GM19025 (cell line): ENCODE results near the gene CDYL.

Experiments used
- ATAC-seq: cut with Tn5 transposase; IDR thresholded peaks from one replicate; pipeline ENCODE4 v1.9.1; 2021; ENCODE audit warnings: mild to moderate bottlenecking, low read depth, moderate library complexity; ENCODE audit not compliant: unreplicated experiment

CDYL gene

DNA sequence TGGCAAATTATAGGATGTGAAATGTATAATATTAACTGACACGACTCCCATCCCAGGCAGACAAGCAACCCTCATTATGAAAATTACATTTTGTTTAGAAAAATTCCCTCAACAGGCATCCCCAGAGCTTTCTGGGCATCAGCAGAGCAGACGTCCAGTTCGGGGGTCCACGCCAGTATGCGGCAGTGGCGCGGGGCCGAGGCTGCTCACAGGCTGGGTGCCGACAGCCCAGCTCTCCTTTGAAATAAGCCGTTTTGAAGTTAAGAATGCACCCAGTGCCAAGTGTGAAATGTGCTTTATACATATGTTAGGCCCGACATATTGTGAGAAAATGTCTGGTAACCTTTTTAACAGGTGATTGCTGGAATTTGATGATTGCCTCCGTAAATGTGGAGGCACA is 177.2 kb downstream of the CDYL start:
- ATAC-seq = no peak

DNA sequence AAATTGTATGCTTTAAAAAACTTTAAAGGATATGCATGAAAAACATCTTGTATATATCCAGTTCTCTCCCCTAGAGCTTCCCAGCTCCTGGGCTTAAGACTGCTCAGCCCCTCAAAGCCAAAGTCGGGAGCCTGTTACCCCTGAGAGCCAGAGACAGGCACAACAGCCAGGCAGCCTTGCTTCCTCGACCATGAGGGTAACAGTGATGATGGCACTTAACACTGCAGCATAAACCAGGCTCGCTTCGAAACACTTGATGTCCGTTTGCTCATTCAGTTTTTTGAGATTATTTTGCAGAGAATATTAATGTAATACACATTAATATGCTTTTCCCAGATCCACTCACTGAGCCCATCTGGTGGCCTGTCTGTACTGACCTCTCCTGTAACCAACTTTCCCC is 180.4 kb downstream of the CDYL start:
- ATAC-seq = no peak

DNA sequence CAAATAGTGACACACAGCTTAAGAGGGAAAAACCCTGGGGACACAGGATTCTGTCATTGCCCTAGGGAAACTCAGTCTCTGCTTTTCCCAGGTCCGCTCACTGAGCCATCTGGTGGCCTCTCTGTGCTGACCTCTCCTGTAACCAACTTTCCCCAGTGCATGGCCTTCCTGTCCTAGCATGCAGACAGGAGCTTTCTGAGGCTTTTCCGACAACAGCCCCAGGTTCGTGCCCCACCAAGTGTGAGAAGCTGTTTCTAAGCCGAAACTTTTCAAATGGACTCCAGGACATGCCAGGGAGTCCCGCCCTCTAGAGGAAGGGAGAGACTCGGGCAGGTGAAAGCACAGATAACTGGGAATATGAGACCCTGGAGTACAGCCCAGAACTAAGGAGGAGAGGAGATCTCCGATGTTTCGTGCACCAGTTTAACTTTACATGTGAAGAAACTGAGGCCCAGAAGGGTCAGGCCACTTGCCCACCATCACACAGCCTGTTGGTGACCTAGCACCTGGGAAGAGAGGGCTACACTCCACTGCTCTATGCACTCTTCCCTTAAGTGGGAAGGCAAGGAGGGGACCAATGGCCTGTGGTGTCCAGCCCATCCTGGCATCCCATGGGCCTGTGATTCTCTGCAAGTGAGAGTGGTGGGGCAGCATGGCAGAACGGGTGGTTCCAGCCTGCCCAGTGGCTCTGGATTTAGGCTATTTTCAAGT is 181.5 kb downstream of the CDYL start:
- no peak for ATAC-seq

DNA sequence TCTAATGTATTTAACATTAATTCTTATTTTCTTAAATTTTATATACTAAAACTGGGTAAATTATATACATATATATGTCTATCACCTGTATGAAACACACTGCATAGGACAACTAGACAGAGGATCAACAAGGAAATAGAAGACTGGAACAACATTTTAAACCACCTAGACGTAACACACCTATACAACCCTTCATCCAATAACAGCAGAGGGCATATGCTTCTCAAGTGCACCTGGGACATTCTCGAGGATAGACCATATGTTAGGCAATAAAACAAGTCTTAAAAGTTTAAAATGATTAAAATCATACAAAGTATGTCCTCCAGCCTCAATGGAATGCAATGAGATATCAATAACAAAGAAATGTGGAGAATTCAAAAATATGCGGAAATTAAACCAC is 182.4 kb downstream of the CDYL start:
- no peak for ATAC-seq

DNA sequence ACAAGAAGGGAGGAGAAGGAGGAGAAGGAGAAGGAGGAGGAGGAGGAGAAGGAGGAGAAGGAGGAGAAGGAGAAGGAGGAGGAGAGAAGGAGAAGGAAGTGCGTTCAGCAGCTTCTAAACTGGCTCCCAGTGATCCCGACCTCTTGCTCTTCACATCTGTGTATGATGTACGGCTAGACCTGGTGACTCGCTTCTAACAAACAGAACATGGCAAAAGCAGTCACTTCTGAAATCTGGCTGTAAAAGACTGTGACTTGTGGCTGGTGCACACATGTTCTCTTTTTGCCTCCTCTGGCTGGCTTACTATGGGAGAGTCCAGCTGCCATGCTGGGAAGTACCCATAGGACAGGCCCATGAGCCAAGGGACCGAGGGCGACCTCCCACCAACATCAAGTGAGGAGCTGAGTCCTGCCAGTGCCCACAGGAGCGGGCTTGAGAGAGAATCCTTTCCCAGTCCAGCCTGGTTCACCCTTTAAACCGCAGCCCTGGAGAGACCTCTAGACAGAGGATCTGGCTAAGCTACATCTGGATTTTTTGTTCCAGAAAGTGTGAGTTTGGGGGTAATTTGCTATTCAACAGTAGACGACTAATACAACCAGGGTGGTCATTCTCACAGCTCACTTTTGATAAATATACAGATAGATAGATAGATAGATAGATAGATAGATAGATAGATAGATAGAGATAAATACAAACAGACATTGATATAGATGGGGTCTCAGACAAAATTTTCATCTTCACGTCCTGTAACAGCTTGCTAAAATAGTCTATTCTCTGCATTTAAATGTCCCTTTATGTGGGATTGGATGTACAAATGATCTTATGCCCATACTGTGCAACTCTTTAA is 185.3 kb downstream of the CDYL start:
- ATAC-seq = no peak

DNA sequence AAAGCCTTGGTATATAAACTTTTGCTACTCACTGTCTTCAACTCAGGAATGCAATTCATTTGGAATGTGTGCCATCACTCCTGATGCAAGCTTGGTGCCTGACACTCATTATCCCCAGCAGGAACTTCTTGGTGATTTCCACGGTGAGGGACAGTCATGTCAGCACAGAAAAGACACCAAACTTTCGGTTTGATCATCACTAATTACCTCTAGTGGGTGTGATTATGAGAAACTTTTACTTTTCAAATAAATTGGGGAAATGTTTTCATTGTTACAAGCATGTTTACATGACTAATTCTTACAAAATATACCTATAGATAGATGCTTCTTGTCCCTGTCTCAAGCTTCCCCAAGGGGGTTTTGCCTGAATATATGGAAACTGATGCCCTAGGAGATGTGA is 186.7 kb downstream of the CDYL start:
- no peak for ATAC-seq

DNA sequence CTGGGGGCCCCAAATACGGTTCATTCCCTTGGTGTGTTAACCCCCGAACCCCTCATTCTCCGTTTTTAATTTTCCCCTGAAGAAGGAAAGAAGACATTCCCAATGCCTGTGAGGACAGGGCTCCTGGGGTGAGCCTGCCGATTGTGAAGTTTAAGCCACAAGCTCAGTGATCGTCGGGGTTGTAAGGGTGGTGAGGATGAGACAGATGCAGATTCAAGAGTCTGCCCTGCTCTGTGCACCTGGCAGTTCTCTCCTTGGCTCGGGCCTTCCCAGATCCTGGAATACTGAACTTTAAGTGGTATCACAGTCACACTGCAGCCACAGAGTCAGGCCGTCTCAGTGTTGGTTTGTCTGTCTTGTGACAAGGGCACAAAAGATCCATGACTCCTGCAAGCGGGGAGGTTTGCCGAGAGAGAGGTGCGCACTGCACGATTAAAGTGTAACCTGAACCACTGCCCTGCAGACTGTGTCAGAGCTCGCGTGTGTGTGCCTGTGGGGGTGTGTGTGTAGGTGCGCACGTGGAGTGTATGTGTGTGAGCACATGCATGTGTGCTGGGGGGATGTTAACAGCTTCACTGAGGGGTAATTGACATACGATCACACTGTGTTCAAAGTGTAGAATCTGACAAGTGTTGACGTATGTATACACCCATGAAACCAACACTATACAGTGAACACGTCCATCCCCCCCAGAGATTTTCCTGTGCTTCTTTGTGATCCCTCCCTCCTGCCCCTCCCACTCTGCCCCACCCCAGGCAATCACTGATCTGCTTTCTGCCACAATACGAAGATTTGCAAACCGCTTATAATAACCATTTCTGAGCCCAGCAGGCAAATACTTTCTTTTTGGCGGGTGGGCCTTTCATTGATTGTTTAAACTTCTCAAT is 188.7 kb downstream of the CDYL start:
- ATAC-seq = no peak

DNA sequence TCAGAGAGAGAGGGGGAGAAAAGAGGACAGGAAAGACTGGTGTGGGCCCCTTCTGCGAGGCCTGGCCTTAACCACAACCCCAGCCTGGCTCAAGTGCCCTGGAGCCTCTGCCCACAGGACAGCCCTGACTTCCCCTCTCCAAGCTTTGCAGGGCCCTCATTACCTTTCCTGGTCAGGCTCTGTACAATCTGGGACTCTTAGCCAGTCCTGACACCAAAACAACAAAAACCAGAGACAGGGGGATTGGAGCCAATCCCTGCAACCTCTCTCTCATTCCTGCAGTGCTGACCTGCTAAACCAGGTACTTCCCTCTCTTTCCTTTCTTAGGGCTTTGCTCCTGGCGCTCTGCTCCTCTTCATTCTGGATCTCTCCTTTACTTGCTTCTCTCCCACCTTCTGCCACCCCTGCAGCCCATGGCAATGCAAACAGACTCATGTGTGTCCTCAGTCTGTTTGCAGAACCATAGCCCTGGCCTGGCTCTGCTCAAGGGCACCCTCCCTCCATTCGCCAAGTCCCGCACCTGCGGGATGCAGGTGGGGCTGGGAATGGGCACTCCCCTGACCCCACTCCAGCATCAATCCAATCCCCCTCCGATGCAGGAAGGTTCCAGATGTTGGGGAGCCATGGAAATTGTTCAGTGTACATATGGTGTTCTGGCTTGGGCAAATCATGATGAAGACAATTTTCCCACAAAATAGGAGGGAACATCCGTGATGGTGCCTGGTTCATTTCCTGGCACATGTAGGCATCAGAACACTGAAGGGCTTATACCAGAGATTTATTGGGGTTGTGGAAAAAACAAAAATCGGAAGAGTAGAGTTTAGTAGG is 189.6 kb downstream of the CDYL start:
- ATAC-seq = no peak

DNA sequence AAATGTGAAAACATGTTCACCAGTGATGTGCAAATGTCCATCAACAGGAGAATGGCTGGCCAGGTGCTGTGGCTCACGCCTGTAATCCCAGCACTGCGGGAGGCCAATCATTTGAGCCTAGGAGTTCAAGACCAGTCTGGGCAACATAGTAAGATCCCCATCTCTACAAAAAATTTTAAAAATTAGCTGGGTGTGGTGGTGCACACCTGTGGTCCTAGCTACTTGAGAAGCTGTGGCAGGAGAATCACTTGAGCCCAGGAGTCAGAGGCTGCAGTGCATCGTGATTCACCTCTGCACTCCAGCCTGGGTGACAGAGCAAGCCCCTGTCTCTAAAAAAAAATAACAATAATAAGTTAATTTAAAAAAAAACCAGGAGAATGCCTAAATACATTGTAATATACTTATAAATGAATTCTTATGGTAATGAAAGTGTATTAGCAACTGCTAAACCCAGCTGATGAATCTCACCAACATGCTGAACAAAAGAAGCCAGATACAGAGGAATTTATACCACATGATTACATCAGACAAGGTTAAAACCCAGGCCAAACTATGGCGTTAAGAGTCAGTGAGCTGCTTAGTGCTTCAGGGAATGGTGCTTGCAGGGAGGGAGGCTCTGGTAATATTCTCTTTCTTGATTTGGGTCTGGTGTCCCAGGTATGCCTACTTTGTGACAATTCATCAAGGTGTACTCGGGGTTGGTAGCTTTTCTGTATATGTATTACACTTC is 191.3 kb downstream of the CDYL start:
- no peak for ATAC-seq

DNA sequence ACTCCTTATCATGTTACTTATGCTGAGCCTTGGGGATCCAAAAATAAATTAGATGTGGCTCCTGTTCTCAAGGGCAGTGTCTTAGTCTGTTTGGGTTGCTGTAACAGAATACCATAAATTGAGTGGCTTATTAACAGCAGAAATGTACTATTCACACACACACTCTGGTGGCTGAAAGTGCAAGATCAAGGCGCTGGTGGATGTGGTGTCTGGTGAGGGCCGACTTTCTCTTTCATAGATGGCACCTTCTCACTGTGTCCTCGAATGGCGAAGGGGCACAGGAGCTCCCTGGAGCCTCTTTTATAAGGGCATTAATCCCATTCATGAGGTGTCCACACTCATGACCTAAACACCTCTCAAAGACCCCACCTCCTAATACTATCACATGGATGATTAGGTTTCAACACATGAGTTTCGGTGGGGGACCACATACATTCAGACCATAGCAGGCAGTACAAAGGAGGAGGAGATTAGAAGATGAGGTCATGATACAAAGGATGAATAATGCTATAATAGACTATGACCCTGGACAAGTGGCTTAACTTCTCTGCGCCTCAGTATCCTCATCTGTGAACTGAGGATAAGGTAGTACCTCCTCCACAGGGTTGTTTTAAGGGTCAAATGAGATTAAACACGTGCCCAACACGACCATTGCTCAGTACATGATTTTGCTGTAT is 193.5 kb downstream of the CDYL start:
- no peak for ATAC-seq

DNA sequence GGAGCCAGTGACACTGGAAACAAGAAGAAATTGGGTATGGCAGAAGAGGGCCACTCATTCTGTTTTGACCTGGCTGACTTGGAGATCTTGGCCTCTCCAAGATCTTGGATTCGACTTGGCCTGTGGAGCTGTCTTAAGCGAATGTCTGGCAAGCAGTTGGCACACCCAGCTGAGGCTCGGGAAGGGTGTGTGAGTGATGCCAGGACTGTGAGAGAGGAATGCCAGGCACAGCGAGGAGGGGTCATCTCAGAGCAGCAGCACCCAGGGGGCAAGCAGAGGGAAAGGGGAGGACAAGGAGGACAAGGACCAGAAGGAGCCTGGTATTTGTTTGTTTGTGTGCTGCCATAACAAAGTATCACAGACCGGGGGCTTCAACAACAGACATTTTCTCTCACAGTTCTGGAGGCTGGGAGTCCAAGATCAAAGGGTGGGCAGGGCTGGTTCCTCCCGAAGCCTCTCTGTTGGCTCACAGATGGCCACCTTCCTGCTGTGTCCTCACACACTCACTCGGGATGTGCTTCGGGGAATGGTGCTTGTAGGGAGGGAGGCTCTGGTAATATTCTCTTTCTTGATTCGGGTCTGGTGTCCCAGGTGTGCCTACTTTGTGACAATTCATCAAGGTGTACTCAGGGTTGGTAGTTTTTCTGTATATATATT is 194.7 kb downstream of the CDYL start:
- ATAC-seq = no peak

DNA sequence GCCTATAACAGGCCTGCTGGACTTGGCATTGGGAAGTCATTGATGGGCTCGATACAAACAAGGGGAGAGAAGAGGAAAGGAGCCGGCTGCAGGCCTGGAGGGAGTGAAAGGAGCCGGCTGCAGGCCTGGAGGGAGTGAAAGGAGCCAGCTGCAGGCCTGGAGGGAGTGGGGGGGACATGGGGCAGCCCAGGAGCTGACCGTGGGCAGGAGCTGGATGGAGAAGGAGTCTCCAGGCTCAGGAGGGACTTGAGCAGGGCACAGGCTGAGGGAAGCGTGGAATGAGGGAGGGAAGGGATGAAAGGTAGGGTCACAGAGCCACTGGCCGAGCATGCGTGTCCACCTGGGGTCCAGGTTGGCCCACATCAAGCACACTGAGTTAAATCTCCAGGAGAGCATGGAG is 195.6 kb downstream of the CDYL start:
- no peak for ATAC-seq

DNA sequence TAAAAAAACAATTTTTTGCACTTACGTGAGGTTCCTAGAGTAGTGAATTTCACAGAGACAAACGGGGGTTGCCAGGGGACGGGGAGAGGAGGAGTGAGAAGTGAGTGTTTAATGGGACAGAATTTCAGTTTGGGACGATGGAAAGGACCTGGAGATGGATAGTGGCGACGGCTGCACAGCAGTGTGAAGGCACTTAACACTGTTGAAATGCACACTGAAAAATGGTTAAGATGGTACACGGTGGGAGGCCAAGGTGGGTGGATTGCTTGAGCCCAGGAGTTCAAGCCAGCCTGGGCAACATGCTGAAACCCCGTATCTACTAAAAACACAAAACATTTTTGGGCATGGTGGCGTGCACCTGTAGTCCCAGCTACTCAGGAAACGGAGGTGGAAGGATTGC is 196.2 kb downstream of the CDYL start:
- ATAC-seq = no peak

DNA sequence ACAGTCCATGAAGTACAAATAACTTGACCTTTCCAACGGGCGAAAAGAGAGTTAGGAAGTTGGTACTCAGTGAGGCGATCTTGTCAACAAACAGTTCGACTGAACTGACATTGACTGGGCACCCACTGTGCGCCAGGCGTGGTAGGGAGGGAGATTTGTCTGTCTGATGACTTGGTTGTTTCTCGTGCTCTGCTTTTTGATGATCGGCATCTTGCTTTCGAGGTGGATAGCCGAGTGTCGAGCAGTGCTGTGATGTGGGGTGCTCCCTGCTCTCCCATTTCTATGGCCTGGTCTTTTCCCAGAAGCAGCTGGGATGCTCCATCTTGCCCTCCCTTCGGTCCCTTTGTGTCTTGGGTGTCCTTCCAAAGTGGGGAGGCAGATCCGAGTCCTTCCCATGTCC is 197.2 kb downstream of the CDYL start:
- no peak for ATAC-seq

DNA sequence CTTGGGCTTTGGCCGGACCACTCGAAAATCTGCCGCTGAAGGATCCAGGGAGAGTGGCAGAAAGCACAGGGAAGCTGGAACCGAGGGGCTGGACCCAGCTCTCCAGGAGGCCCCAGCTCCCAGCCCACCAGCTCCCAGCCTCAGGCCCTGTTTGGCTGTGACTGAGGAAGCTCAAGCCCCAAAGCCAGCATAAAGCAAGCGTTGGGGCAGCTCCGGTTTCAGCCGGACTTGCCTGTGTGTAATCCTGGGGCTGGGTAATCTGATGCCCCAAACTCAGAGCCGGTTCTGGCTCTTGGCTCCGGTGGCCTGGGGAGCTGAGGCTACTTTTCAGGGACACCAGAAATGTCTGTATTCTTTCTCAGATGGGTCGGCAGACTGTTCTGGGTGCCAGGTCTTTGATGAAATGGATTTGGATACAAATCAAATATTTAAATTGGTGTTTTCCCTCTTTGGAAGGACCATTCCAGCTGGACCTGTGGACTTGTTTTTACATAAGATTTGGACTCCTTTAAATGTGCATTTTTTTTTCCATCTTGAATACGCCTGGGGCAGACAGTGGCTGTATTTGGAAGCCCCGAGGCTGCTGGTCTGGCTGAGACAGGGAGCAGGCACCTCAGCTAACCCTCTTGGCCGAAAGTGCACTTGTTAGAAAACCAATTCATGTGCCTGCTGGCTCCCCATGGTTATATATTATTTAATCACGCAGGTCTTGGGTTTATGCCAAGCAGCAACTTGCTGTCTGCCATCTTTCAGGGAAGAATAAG is 198.0 kb downstream of the CDYL start:
- ATAC-seq = no peak

DNA sequence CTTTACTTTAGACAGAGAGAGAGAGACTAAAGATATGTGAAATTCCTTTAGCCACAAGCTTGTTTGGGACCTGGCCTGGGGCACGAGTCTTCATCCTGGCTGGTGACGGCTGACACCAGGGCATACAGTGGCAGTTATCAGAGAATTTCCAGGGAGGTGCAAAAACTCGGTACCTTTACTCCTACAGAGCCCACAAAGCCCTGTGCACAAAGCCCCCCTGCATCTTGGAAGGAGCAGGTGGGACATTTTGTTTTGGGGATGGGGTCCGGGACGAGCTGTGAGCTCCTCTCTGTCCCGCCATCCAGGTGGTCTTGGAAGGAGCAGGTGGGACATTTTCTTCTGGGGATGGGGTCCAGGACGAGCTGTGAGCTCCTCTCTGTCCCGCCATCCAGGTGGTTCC is 198.8 kb downstream of the CDYL start:
- no peak for ATAC-seq

DNA sequence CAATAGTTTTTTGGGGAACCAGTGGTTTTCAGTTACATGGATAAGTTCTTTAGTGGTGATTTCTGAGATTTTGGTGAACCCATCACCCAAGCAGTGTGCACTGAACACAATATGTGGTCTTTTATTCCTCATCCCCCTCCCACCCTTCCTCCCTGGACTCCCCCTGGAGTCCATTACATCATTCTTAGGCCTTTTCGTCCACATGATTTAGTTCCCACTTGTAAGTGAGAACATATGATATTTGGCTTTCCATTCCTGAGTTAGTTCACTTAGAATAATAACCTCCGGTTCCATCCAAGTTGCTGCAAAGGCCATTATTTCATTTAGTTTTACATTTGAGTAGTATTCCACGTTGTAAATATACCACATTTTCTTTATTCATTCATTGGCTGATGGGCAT is 199.3 kb downstream of the CDYL start:
- no peak for ATAC-seq

DNA sequence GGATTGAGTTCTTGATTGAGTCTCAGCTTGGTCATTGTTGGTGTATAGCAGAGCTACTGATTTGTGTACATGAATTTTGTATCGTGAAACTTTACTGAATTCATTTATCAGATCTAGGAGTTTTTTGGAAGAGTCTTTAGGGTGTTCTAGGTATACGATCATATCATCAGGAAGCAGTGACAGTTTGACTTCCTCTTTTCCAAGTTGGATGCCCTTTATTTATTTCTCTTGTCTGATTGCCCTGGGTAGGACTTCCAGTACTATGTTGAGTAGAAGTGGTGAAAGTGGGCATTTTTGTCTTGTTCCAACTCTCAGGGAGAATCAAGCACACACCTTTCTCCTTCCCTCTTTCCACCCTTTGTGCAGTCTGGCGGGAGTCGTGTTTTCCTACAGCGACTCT is 201.3 kb downstream of the CDYL start:
- ATAC-seq = no peak
